GM12878 (cell line): Measurements from ENCODE around the gene TGM5. TPM values are rescaled to one million over a fixed set of nuclear protein-coding genes. Genes with fewer than 3 reads are reported as not detected.

ENCODE experiments used
- ATAC-seq: fragments of 200-7000 bp; cut with Tn5 transposase; 3 replicates; pipeline ENCODE4 v1.9.1; 2020; ENCODE audit warnings: mild to moderate bottlenecking, moderate library complexity
- BruUV-seq: library from RNA; stranded (reverse); fragments of 400-500 nt; replicated peaks from 2 replicates; lab custom pipeline; 2021; lab: Mats Ljungman, UMichigan
- CTCF ChIA-PET: fragments of 300-600 bp; sonication (Branson Sonifier 250); formaldehyde crosslinking; extraction: SDS; loops from one replicate; lab custom pipeline; 2021; ENCODE audit warnings: inconsistent platforms; lab: Yijun Ruan, JAX
- POLR2A ChIA-PET: fragments of 350-600 bp; formaldehyde crosslinking; extraction: SDS; loops from one replicate; lab custom pipeline; 2021; ENCODE audit warnings: inconsistent platforms; lab: Charles Lee
- RAD21 ChIA-PET: fragments of 300-600 bp; sonication (Branson Sonifier 250); formaldehyde crosslinking; loops from one replicate; lab custom pipeline; 2023; ENCODE audit warnings: antibody characterized with exemption; ENCODE audit not compliant: unreplicated experiment; lab: Charles Lee
- SMC1A ChIA-PET: fragments of 300-600 bp; sonication (Branson Sonifier 250); formaldehyde crosslinking; loops from one replicate; lab custom pipeline; 2023; ENCODE audit not compliant: unreplicated experiment, uncharacterized antibody; lab: Charles Lee
- DNase-seq: peaks from one replicate; pipeline ENCODE4 v3.0.0-alpha.2; 2011; ENCODE audit warnings: low read depth, low spot score
- FAIRE-seq: peaks from 3 replicates; lab custom pipeline; 2011; peaks lifted over from hg19 to GRCh38; lab: Jason Lieb, UNC
- H2AFZ ChIP-seq: 2 replicates; pipeline ENCODE4 v1.6.0; 2011; ENCODE audit warnings: low read depth, low read length, control low read depth; ENCODE audit not compliant: control insufficient read depth
- H3K27ac ChIP-seq: 2 replicates; pipeline ENCODE4 v1.5.1; 2011; ENCODE audit warnings: control low read depth; ENCODE audit not compliant: control insufficient read depth, insufficient read depth
- H3K27me3 ChIP-seq, 2 experiments: replicated peaks in 1 of 2; 2 replicates each; pipeline versions ENCODE4 v1.6.0 to v1.6.1; 2011; ENCODE audit warnings: low read length in 1 of 2; ENCODE audit not compliant: control insufficient read depth in 2 of 2, insufficient read depth in 2 of 2
- H3K36me3 ChIP-seq, 2 experiments: 2 replicates each; pipeline ENCODE4 v1.5.1; 2011; ENCODE audit warnings: low read length in 1 of 2; ENCODE audit not compliant: control insufficient read depth in 2 of 2, insufficient read depth in 2 of 2
- H3K4me1 ChIP-seq: 2 replicates; pipeline ENCODE4 v1.6.1; 2011; ENCODE audit warnings: mild to moderate bottlenecking, low read length, moderate library complexity, mixed read lengths; ENCODE audit not compliant: control insufficient read depth, insufficient read depth
- H3K4me2 ChIP-seq: 2 replicates; pipeline ENCODE4 v1.6.0; 2011; ENCODE audit warnings: control low read depth; ENCODE audit not compliant: control insufficient read depth, insufficient read depth
- H3K4me3 ChIP-seq: fragments of 200-600 bp; sonication (generic); 2 replicates; pipeline ENCODE4 v1.5.1; 2016
- H3K79me2 ChIP-seq: 2 replicates; pipeline ENCODE4 v1.6.0; 2011; ENCODE audit warnings: low read length; ENCODE audit not compliant: control insufficient read depth, insufficient read depth
- H3K9ac ChIP-seq: 2 replicates; pipeline ENCODE4 v1.8.0; 2011; ENCODE audit warnings: low read length, control low read depth, mixed read lengths; ENCODE audit not compliant: control insufficient read depth, insufficient read depth
- H3K9me3 ChIP-seq: replicated peaks from 3 replicates; pipeline ENCODE4 v1.5.1; 2011; ENCODE audit warnings: mild to moderate bottlenecking, low read length; ENCODE audit not compliant: control insufficient read depth, insufficient read depth
- H4K20me1 ChIP-seq: 2 replicates; pipeline ENCODE4 v1.6.0; 2011; ENCODE audit not compliant: control insufficient read depth, insufficient read depth
- BCL11A ChIP-seq: IDR thresholded peaks from 2 replicates; pipeline ENCODE4 v1.6.1; 2011; ENCODE audit warnings: low read depth, low read length
- CBX3 ChIP-seq: fragments of 200-600 bp; sonication (generic); IDR thresholded peaks from 2 replicates; pipeline ENCODE4 v1.6.1; 2016; ENCODE audit warnings: low read depth, borderline replicate concordance
- E2F8 ChIP-seq: fragments of 450-650 bp; IDR thresholded peaks from 2 replicates; pipeline ENCODE4 v1.6.1; 2018; ENCODE audit warnings: mild to moderate bottlenecking, low read depth, moderate library complexity; ENCODE audit not compliant: partially characterized antibody
- ESRRA ChIP-seq: IDR thresholded peaks from 2 replicates; pipeline ENCODE4 v1.6.1; 2012; ENCODE audit warnings: mild to moderate bottlenecking, low read length, improper control_type of control experiment
- GABPA ChIP-seq: IDR thresholded peaks from 2 replicates; pipeline ENCODE4 v1.6.1; 2014; ENCODE audit warnings: antibody characterized with exemption, low read depth, mild to moderate bottlenecking, inconsistent platforms
- HDAC2 ChIP-seq: fragments of 200-600 bp; sonication (generic); IDR thresholded peaks from 2 replicates; pipeline ENCODE4 v1.6.1; 2017
- IKZF1 ChIP-seq: fragments of 450-650 bp; conservative IDR thresholded peaks from 2 replicates; pipeline ENCODE4 v1.6.1; 2017; ENCODE audit warnings: antibody characterized with exemption, mild to moderate bottlenecking
- IRF4 ChIP-seq: IDR thresholded peaks from 2 replicates; pipeline ENCODE4 v1.6.1; 2011; ENCODE audit warnings: low read depth, low read length
- KLF5 ChIP-seq: fragments of 450-650 bp; IDR thresholded peaks from 2 replicates; pipeline ENCODE4 v1.6.1; 2014; ENCODE audit warnings: mild to moderate bottlenecking; ENCODE audit not compliant: partially characterized antibody
- NFYB ChIP-seq: IDR thresholded peaks from 2 replicates; pipeline ENCODE4 v1.6.1; 2011; ENCODE audit warnings: low read depth, mild to moderate bottlenecking, low read length, improper control_type of control experiment, moderate library complexity; ENCODE audit not compliant: insufficient read depth
- PAX8 ChIP-seq: fragments of 450-650 bp; IDR thresholded peaks from 2 replicates; pipeline ENCODE4 v1.6.1; 2017; ENCODE audit warnings: mild to moderate bottlenecking, moderate library complexity
- YBX1 ChIP-seq: fragments of 450-650 bp; IDR thresholded peaks from 2 replicates; pipeline ENCODE4 v1.6.1; 2016; ENCODE audit warnings: antibody characterized with exemption
- ZNF384 ChIP-seq: IDR thresholded peaks from 2 replicates; pipeline ENCODE4 v1.6.1; 2012; ENCODE audit warnings: low read depth, mild to moderate bottlenecking, low read length, improper control_type of control experiment, borderline replicate concordance
- ZZZ3 ChIP-seq: IDR thresholded peaks from 2 replicates; pipeline ENCODE4 v1.6.1; 2011; ENCODE audit warnings: low read depth; ENCODE audit not compliant: control insufficient read depth, insufficient read length
- WGBS: methylation state at CpG from one replicate; pipeline ENCODE4 v1.1.6; 2016; ENCODE audit warnings: low lambda C conversion rate; ENCODE audit not compliant: insufficient replicate concordance, insufficient coverage; ENCODE audit errors: missing lambda C conversion rate; 5-methylcytosine and 5-hydroxymethylcytosine counted together
- in situ Hi-C: fragments of 300-500 bp; cut with MboI; formaldehyde crosslinking; loops from 9 replicates; pipeline ENCODE4 v1.14.3; 2018; ENCODE audit warnings: mixed read lengths
- intact Hi-C: fragments of 100-400 bp; cut with micrococcal nuclease; formaldehyde crosslinking; loops from one replicate; pipeline ENCODE4 v1.14.2; 2022; ENCODE audit not compliant: unreplicated experiment
- polyA plus RNA-seq, 11 experiments: library from polyadenylated mRNA; depleted of rRNA in 4 of 11; unstranded in 6 of 11; stranded (reverse) in 5 of 11; fragments of >200 nt; fragmentation: Nextera tagmentation in 4 of 11; fragmentation: Illumina TruSeq in 1 of 11; extraction: Ambion mirVana in 4 of 11; extraction: Trizol in 1 of 11; gene quantifications; 1 replicate in 1 of 11; 2 replicates in 10 of 11; pipeline versions ENCODE4 v1.2.1 to v1.2.3, GENCODE V29; 2011 to 2016; ENCODE audit warnings: inconsistent platforms in 2 of 11, missing spikeins in 2 of 11, low read depth in 1 of 11
- total RNA-seq, 4 experiments: library from RNA; depleted of rRNA in 3 of 4; stranded (reverse); fragments of >200 nt in 3 of 4; fragmentation: Illumina TruSeq in 1 of 4; extraction: Trizol in 1 of 4; gene quantifications; 2 replicates each; pipeline versions ENCODE4 v1.2.1 to v1.2.3, GENCODE V29; 2013 to 2021
- TF ChIP-seq, protein P1 (sequence below): IDR thresholded peaks from 2 replicates; pipeline ENCODE4 v1.6.1; 2012; ENCODE audit warnings: low read length, inconsistent platforms

Gene TGM5
- total and polyA plus RNA-seq, 10 of the 15 experiments (the other 5 are each of a cell fraction or from before 2014, with no cell fraction given), result 4.4 to 27.1 (median 5.6) TPM

- no TSS peak for BruUV-seq
- RAD21 ChIA-PET, result no interaction called here
- Histone ChIP-seq H3K4me2 (no peak overlapping the region), H3K27ac (no peak overlapping the region)
- TF ChIP-seq ESRRA, result no peak
- no peak for TF ChIP-seq HDAC2
- no peak for TF ChIP-seq IRF4
- no peak for TF ChIP-seq CBX3
- no peak for TF ChIP-seq ZNF384
- TF ChIP-seq, all 136 proteins: peak for 0
- SMC1A ChIA-PET, result no interaction called here
- FAIRE-seq (no peak), ATAC-seq (no peak; the same call in 2 of the 3 replicates), DNase-seq (no peak)
- Histone ChIP-seq H2AFZ (no peak overlapping the region), H3K9ac (no peak overlapping the region), H3K79me2 (no peaks in the 10 kb centered on the region), H4K20me1 (no peaks in the 10 kb centered on the region), H3K36me3 (no peaks in the 10 kb centered on the region), H3K9me3 (no peaks in the 10 kb centered on the region), H3K27me3 (no peaks in the 10 kb centered on the region; a peak in 3 of 4 replicates), H3K4me1 (no peaks in the 10 kb centered on the region), H3K4me3 (no peak overlapping the region)
- POLR2A ChIA-PET, result no interaction called here
- CTCF ChIA-PET, result interaction anchor here (1.9 kb wide), 1 partner anchor 68 kb away, joined by 8 read pairs; no protein-coding TSS in a partner anchor
- intact Hi-C loops, result no loop called here
- in situ Hi-C loops, result no loop called here
- 28% methylated on average over 13 of the region's 24 CpGs for WGBS
Measured at GRCh38 chr15:43293432-43293831, 26.7 kb upstream of the TGM5 start.

DNA sequence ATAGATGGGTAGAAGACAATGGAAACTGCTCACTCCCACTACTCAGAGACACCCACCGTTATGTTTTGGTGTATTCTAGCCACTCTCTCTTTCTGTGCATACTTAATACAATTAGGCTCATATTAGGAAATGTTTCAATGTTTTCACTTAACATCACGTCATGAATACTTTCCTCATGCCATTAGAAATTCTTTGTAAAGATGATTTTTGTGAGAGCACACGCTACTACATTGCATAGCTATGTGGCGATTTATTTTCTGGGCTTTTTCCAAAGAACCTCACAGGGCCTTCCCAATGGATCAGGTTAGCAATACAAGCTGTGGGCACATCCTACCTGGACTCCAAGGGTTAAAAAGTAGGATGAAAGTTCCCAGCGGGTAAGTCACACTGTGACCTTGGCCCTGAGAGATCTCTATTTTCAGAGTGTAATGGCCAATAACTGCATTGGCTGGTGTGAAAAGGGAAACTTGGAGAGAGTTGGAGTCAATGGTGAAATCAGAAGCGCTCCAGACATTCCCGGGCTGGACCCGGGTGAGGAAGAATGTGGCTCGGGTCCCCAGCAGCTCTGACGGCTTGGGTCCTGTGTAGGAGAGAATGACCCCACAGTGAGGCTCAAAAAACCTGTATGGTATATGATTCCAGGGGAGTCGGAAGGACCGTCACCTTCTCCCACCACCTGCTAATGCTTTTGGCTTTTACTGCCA lies 25.8 kb upstream of the TGM5 start:
- CTCF ChIA-PET, result interaction anchor here (1.9 kb wide), 1 partner anchor 67 kb away, joined by 8 read pairs; no protein-coding TSS in a partner anchor
- in situ Hi-C loops, result no loop called here
- H3K79me2 ChIP-seq, result no peaks in the 10 kb centered on the region
- no peaks in the 10 kb centered on the region; a peak in 3 of 4 replicates for H3K27me3 ChIP-seq
- FAIRE-seq, result no peak
- no peak overlapping the region for H3K4me2 ChIP-seq
- RAD21 ChIA-PET, result no interaction called here
- POLR2A ChIA-PET, result no interaction called here
- DNase-seq, result no peak
- 67% methylated on average over 12 of the region's 12 CpGs for WGBS
- no peak overlapping the region for H2AFZ ChIP-seq
- no peak overlapping the region for H3K27ac ChIP-seq
- H3K4me3 ChIP-seq, result no peak overlapping the region
- H3K4me1 ChIP-seq, result no peaks in the 10 kb centered on the region
- no peaks in the 10 kb centered on the region for H3K9me3 ChIP-seq
- no TSS peak for BruUV-seq
- intact Hi-C loops, result no loop called here
- ATAC-seq, result no peak
- SMC1A ChIA-PET, result no interaction called here
- no peak overlapping the region for H3K9ac ChIP-seq
- no peaks in the 10 kb centered on the region for H4K20me1 ChIP-seq
- no peaks in the 10 kb centered on the region for H3K36me3 ChIP-seq
- TF ChIP-seq ZZZ3 (no peak), PAX8 (no peak), IKZF1 (no peak), BCL11A (no peak), NFYB (no peak), KLF5 (no peak), YBX1 (no peak), GABPA (no peak), E2F8 (no peak)
- TF ChIP-seq, protein P1, sequence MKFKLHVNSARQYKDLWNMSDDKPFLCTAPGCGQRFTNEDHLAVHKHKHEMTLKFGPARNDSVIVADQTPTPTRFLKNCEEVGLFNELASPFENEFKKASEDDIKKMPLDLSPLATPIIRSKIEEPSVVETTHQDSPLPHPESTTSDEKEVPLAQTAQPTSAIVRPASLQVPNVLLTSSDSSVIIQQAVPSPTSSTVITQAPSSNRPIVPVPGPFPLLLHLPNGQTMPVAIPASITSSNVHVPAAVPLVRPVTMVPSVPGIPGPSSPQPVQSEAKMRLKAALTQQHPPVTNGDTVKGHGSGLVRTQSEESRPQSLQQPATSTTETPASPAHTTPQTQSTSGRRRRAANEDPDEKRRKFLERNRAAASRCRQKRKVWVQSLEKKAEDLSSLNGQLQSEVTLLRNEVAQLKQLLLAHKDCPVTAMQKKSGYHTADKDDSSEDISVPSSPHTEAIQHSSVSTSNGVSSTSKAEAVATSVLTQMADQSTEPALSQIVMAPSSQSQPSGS, result no peak
